ENCODE results near the gene ITPR2. TPM values are rescaled to one million over a fixed set of nuclear protein-coding genes. Genes with fewer than 3 reads are reported as not detected.

Gene ITPR2
- total RNA-seq, 1 donor from 2014 or later = 77.9 TPM

DNA sequence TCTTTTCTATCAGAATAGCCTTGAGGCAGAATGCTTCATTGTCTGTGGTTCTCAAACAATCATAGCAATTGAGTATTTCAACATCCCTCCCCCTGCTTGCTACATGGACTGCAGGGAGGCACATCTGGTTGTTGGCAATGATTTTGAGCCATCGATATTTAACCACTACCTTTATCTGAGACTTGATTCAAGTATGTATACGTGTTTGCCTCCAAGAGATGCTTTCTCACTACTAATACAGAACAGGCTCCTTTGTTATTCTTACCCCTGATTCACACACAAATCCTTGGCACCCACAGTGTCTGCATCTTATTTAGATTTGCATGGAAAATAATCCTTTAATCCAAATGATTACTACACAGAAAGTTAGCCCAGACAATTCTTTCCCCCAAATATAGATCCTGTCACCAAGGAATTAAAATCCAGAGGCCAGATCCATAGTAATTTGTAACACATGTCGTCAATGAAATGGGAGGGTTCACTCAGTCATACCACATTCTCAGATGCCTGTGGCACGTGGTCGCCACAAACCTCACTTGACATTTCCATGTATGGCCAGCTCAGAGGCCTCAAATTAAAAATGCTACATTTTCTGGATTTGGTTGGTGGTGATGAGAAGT is 199.3 kb downstream of the ITPR2 start:
- no peak overlapping the region for H3K27ac Mint-ChIP-seq (ENCODE audit: unreplicated experiment)
- no peak for DNase-seq
- H3K4me1 Mint-ChIP-seq (ENCODE audit: low read depth, unreplicated experiment) = peaks cover 36% of the 10 kb centered on the region
- H3K27me3 Mint-ChIP-seq (ENCODE audit: unreplicated experiment) = peaks cover 4% of the 10 kb centered on the region
- H3K9me3 Mint-ChIP-seq (ENCODE audit: unreplicated experiment) = peaks cover 2% of the 10 kb centered on the region
- TF ChIP-seq CTCF (IDR thresholded peaks at IDR 0.05; ENCODE audit: partially characterized antibody, unreplicated experiment) = no peak
- H3K4me3 Mint-ChIP-seq (ENCODE audit: unreplicated experiment) = no peak overlapping the region
- no peaks in the 10 kb centered on the region for H3K36me3 Mint-ChIP-seq (ENCODE audit: unreplicated experiment)

GRCh38 chr12:26632756-26633155 is 200.2 kb downstream of the ITPR2 start:
- no peak overlapping the region for H3K4me3 Mint-ChIP-seq (ENCODE audit: unreplicated experiment)
- H3K27ac Mint-ChIP-seq (ENCODE audit: unreplicated experiment) = no peak overlapping the region
- H3K36me3 Mint-ChIP-seq (ENCODE audit: unreplicated experiment) = no peaks in the 10 kb centered on the region
- TF ChIP-seq CTCF (IDR thresholded peaks at IDR 0.05; ENCODE audit: partially characterized antibody, unreplicated experiment) = no peak
- peaks cover 4% of the 10 kb centered on the region for H3K27me3 Mint-ChIP-seq (ENCODE audit: unreplicated experiment)
- DNase-seq = no peak
- peaks cover 4% of the 10 kb centered on the region for H3K9me3 Mint-ChIP-seq (ENCODE audit: unreplicated experiment)
- peaks cover 41% of the 10 kb centered on the region for H3K4me1 Mint-ChIP-seq (ENCODE audit: low read depth, unreplicated experiment)

GRCh38 chr12:26631846-26632245 is 201.1 kb downstream of the ITPR2 start:
- TF ChIP-seq CTCF (IDR thresholded peaks at IDR 0.05; ENCODE audit: partially characterized antibody, unreplicated experiment) = no peak
- Mint-ChIP-seq H3K4me3 (ENCODE audit: unreplicated experiment) (no peak overlapping the region), H3K36me3 (ENCODE audit: unreplicated experiment) (no peaks in the 10 kb centered on the region), H3K4me1 (ENCODE audit: low read depth, unreplicated experiment) (peaks cover 47% of the 10 kb centered on the region), H3K9me3 (ENCODE audit: unreplicated experiment) (peaks cover 4% of the 10 kb centered on the region), H3K27me3 (ENCODE audit: unreplicated experiment) (peaks cover 4% of the 10 kb centered on the region), H3K27ac (ENCODE audit: unreplicated experiment) (peak overlapping the region; percentile 64)
- DNase-seq = no peak

- H3K27me3 Mint-ChIP-seq (ENCODE audit: unreplicated experiment) = peaks cover 4% of the 10 kb centered on the region
- H3K9me3 Mint-ChIP-seq (ENCODE audit: unreplicated experiment) = peaks cover 4% of the 10 kb centered on the region
- H3K4me3 Mint-ChIP-seq (ENCODE audit: unreplicated experiment) = no peak overlapping the region
- no peaks in the 10 kb centered on the region for H3K36me3 Mint-ChIP-seq (ENCODE audit: unreplicated experiment)
- TF ChIP-seq CTCF (IDR thresholded peaks at IDR 0.05; ENCODE audit: partially characterized antibody, unreplicated experiment) = no peak
- peak overlapping the region; percentile 96 for H3K27ac Mint-ChIP-seq (ENCODE audit: unreplicated experiment)
- peaks cover 53% of the 10 kb centered on the region for H3K4me1 Mint-ChIP-seq (ENCODE audit: low read depth, unreplicated experiment)
- DNase-seq = no peak
These were observed 202.4 kb downstream of the ITPR2 start for GRCh38 chr12:26630546-26631027.

GRCh38 chr12:26629864-26630263 is 203.1 kb downstream of the ITPR2 start:
- Mint-ChIP-seq H3K4me3 (ENCODE audit: unreplicated experiment) (peak overlapping the region; percentile 56), H3K27ac (ENCODE audit: unreplicated experiment) (peak overlapping the region; percentile 96), H3K36me3 (ENCODE audit: unreplicated experiment) (no peaks in the 10 kb centered on the region)

More at GRCh38 chr12:26629864-26630263, 203.1 kb downstream of the ITPR2 start:
- no peak for TF ChIP-seq CTCF (IDR thresholded peaks at IDR 0.05; ENCODE audit: partially characterized antibody, unreplicated experiment)
- Mint-ChIP-seq H3K9me3 (ENCODE audit: unreplicated experiment) (peaks cover 4% of the 10 kb centered on the region), H3K4me1 (ENCODE audit: low read depth, unreplicated experiment) (peaks cover 54% of the 10 kb centered on the region), H3K27me3 (ENCODE audit: unreplicated experiment) (peaks cover 4% of the 10 kb centered on the region)
- DNase-seq = no peak

Data from glutamatergic neuron (in vitro differentiated cells).